ENCODE data around the gene ALG12. TPM values are rescaled to one million over a fixed set of nuclear protein-coding genes. Genes with fewer than 3 reads are reported as not detected.

The ALG12 gene
- total and polyA plus RNA-seq, 2 of the 13 experiments (the other 11 are each of a cell fraction or from before 2014, with no cell fraction given), result 7.8 to 15.8 TPM

- TF ChIP-seq HINFP (CRISPR knock-in tag; IDR thresholded peaks at IDR 0.05; ENCODE audit: low read depth) (no peak), ZNF687 (CRISPR knock-in tag; IDR thresholded peaks at IDR 0.05) (peak; percentile 86), SMAD9 (CRISPR knock-in tag; IDR thresholded peaks at IDR 0.05) (no peak), ZFP36L1 (CRISPR knock-in tag; IDR thresholded peaks at IDR 0.05) (0 out of 2 replicates have a peak, but pooled peaks have one; percentile 29), MED13 (CRISPR knock-in tag; IDR thresholded peaks at IDR 0.05) (peak; percentile 65; the same call in 1 of the 2 replicates), GLI4 (CRISPR knock-in tag; IDR thresholded peaks at IDR 0.05; ENCODE audit: borderline replicate concordance) (no peak), NR2F1 (CRISPR knock-in tag; IDR thresholded peaks at IDR 0.05) (peak in 1 of 2 experiments; percentile 10; a peak in 1 of 4 replicates), GABPA (IDR thresholded peaks at IDR 0.05; ENCODE audit: low read depth, low read length) (no peak), GABPA (CRISPR knock-in tag; IDR thresholded peaks at IDR 0.05; ENCODE audit: low read depth) (no peak), RAD21 (CRISPR knock-in tag; IDR thresholded peaks at IDR 0.05) (no peak), ZNF557 (CRISPR knock-in tag; IDR thresholded peaks at IDR 0.05) (no peak), NFYC (CRISPR knock-in tag; IDR thresholded peaks at IDR 0.05) (no peak), MYC (CRISPR knock-in tag; IDR thresholded peaks at IDR 0.05; ENCODE audit: borderline replicate concordance) (peak; percentile 79), ASH2L (IDR thresholded peaks at IDR 0.05; ENCODE audit: insufficient read length, low read depth, low read length) (peak; percentile 45), HNRNPL (IDR thresholded peaks at IDR 0.05; ENCODE audit: low read depth, low read length) (peak; percentile 98), ELK4 (CRISPR knock-in tag; IDR thresholded peaks at IDR 0.05; ENCODE audit: borderline replicate concordance) (no peak), ZNF367 (CRISPR knock-in tag; IDR thresholded peaks at IDR 0.05; ENCODE audit: borderline replicate concordance) (peak; percentile 77; the same call in 1 of the 2 replicates), KDM3A (CRISPR knock-in tag; IDR thresholded peaks at IDR 0.05; ENCODE audit: low read depth) (no peak), ZNF577 (CRISPR knock-in tag; IDR thresholded peaks at IDR 0.05; ENCODE audit: borderline replicate concordance, low read depth) (no peak), RARA (CRISPR knock-in tag; IDR thresholded peaks at IDR 0.05) (peak; percentile 48; the same call in 1 of the 2 replicates), SP4 (CRISPR knock-in tag; IDR thresholded peaks at IDR 0.05) (peak; percentile 67; the same call in 1 of the 2 replicates)
Observed at GRCh38 chr22:49948958-49949913, 31.0 kb upstream of the ALG12 start (continued).
